H1 (cell line): ENCODE data around the gene DHRS13. TPM values are rescaled to one million over a fixed set of nuclear protein-coding genes. Genes with fewer than 3 reads are reported as not detected.

Experiments used
- BCL11A ChIP-seq, 2 experiments: IDR thresholded peaks; one replicate each; pipeline ENCODE4 v1.6.1; 2011; ENCODE audit warnings: low read depth in 2 of 2, low read length in 2 of 2, mild to moderate bottlenecking in 2 of 2
- EP300 ChIP-seq, 2 experiments: IDR thresholded peaks; 1 replicate in 1 of 2; 2 replicates in 1 of 2; pipeline ENCODE4 v1.6.1; 2011 to 2012; ENCODE audit warnings: low read depth in 2 of 2, low read length in 2 of 2, mild to moderate bottlenecking in 2 of 2, borderline replicate concordance in 1 of 2, inconsistent platforms in 1 of 2, moderate library complexity in 1 of 2
- SIN3A ChIP-seq, 2 experiments: IDR thresholded peaks in 1 of 2; conservative IDR thresholded peaks in 1 of 2; 2 replicates each; pipeline ENCODE4 v1.6.1; 2011 to 2012; ENCODE audit warnings: low read length in 2 of 2, improper control_type of control experiment in 1 of 2, low read depth in 1 of 2, mild to moderate bottlenecking in 1 of 2
- YY1 ChIP-seq: IDR thresholded peaks from 2 replicates; pipeline ENCODE4 v1.6.1; 2011; ENCODE audit warnings: low read depth, mild to moderate bottlenecking, low read length
- polyA plus RNA-seq, 7 experiments: library from polyadenylated mRNA; depleted of rRNA in 3 of 7; stranded (reverse) in 5 of 7; unstranded in 2 of 7; fragments of >200 nt in 5 of 7; fragments of 200-250 nt in 2 of 7; gene quantifications; 1 replicate in 5 of 7; 2 replicates in 1 of 7; 4 replicates in 1 of 7; pipeline versions ENCODE4 v1.2.1 to v1.2.3, GENCODE V29; 2011 to 2013; ENCODE audit warnings: missing spikeins in 2 of 7, mixed read lengths in 2 of 7
- total RNA-seq: library from RNA; stranded (reverse); fragmentation: NEBNext Ultra II Directional; extraction: Animal tissue kit (Norgen Biotek cat#: 25700); gene quantifications from 2 replicates; pipeline ENCODE4 v1.2.1, GENCODE V29; 2021
- TF ChIP-seq, protein P1 (sequence below): IDR thresholded peaks from 2 replicates; pipeline ENCODE4 v1.6.1; 2011; ENCODE audit warnings: low read depth, mild to moderate bottlenecking, low read length; ENCODE audit not compliant: insufficient read depth
- TF ChIP-seq, protein P2 (sequence below): fragments of 300-600 bp; sonication (generic); IDR thresholded peaks from 2 replicates; pipeline ENCODE4 v1.7.1; 2012; ENCODE audit warnings: low read length, moderate library complexity, mild to moderate bottlenecking, inconsistent platforms; ENCODE audit not compliant: insufficient replicate concordance

The DHRS13 gene
- total and polyA plus RNA-seq, 2 of the 8 experiments (the other 6 are each of a cell fraction or from before 2014, with no cell fraction given): 23.7 to 30.0 TPM

DNA sequence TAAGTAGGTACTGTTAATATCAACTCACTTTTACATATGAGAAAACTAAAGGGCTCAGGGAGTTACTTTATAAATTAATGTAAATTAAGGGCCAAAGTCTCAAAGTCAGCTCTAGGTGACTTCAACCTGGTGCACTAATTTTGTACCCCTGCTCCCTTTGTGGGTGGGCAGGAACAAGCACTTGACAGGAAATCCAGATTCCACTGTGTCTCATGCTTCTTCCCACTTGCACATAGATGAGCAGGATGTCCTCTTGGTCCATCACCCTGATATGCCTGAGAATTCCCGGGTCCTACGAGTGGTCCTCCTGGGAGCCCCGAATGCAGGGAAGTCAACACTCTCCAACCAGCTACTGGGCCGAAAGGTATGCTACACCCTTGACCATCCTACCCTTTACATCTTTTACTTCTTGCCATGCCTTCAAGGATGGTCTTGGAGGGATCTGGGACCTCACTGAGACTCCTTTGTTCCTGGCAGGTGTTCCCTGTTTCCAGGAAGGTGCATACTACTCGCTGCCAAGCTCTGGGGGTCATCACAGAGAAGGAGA, 46.8 kb downstream of the DHRS13 start (continued):
- TF ChIP-seq EP300 (IDR thresholded peaks at IDR 0.05; ENCODE audit: borderline replicate concordance in 1 of 2, low read depth in 2 of 2, low read length in 2 of 2): no peak
- TF ChIP-seq SIN3A (conservative IDR thresholded peaks at IDR 0.05 in 1 of 2, IDR thresholded peaks at IDR 0.05 in 1 of 2; ENCODE audit: low read depth in 1 of 2, low read length in 2 of 2): no peak
- TF ChIP-seq, protein P1, sequence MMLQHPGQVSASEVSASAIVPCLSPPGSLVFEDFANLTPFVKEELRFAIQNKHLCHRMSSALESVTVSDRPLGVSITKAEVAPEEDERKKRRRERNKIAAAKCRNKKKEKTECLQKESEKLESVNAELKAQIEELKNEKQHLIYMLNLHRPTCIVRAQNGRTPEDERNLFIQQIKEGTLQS: no peak
- TF ChIP-seq, protein P2, sequence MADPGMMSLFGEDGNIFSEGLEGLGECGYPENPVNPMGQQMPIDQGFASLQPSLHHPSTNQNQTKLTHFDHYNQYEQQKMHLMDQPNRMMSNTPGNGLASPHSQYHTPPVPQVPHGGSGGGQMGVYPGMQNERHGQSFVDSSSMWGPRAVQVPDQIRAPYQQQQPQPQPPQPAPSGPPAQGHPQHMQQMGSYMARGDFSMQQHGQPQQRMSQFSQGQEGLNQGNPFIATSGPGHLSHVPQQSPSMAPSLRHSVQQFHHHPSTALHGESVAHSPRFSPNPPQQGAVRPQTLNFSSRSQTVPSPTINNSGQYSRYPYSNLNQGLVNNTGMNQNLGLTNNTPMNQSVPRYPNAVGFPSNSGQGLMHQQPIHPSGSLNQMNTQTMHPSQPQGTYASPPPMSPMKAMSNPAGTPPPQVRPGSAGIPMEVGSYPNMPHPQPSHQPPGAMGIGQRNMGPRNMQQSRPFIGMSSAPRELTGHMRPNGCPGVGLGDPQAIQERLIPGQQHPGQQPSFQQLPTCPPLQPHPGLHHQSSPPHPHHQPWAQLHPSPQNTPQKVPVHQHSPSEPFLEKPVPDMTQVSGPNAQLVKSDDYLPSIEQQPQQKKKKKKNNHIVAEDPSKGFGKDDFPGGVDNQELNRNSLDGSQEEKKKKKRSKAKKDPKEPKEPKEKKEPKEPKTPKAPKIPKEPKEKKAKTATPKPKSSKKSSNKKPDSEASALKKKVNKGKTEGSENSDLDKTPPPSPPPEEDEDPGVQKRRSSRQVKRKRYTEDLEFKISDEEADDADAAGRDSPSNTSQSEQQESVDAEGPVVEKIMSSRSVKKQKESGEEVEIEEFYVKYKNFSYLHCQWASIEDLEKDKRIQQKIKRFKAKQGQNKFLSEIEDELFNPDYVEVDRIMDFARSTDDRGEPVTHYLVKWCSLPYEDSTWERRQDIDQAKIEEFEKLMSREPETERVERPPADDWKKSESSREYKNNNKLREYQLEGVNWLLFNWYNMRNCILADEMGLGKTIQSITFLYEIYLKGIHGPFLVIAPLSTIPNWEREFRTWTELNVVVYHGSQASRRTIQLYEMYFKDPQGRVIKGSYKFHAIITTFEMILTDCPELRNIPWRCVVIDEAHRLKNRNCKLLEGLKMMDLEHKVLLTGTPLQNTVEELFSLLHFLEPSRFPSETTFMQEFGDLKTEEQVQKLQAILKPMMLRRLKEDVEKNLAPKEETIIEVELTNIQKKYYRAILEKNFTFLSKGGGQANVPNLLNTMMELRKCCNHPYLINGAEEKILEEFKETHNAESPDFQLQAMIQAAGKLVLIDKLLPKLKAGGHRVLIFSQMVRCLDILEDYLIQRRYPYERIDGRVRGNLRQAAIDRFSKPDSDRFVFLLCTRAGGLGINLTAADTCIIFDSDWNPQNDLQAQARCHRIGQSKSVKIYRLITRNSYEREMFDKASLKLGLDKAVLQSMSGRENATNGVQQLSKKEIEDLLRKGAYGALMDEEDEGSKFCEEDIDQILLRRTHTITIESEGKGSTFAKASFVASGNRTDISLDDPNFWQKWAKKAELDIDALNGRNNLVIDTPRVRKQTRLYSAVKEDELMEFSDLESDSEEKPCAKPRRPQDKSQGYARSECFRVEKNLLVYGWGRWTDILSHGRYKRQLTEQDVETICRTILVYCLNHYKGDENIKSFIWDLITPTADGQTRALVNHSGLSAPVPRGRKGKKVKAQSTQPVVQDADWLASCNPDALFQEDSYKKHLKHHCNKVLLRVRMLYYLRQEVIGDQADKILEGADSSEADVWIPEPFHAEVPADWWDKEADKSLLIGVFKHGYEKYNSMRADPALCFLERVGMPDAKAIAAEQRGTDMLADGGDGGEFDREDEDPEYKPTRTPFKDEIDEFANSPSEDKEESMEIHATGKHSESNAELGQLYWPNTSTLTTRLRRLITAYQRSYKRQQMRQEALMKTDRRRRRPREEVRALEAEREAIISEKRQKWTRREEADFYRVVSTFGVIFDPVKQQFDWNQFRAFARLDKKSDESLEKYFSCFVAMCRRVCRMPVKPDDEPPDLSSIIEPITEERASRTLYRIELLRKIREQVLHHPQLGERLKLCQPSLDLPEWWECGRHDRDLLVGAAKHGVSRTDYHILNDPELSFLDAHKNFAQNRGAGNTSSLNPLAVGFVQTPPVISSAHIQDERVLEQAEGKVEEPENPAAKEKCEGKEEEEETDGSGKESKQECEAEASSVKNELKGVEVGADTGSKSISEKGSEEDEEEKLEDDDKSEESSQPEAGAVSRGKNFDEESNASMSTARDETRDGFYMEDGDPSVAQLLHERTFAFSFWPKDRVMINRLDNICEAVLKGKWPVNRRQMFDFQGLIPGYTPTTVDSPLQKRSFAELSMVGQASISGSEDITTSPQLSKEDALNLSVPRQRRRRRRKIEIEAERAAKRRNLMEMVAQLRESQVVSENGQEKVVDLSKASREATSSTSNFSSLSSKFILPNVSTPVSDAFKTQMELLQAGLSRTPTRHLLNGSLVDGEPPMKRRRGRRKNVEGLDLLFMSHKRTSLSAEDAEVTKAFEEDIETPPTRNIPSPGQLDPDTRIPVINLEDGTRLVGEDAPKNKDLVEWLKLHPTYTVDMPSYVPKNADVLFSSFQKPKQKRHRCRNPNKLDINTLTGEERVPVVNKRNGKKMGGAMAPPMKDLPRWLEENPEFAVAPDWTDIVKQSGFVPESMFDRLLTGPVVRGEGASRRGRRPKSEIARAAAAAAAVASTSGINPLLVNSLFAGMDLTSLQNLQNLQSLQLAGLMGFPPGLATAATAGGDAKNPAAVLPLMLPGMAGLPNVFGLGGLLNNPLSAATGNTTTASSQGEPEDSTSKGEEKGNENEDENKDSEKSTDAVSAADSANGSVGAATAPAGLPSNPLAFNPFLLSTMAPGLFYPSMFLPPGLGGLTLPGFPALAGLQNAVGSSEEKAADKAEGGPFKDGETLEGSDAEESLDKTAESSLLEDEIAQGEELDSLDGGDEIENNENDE: no peak
- no peak for TF ChIP-seq YY1
- no peak for TF ChIP-seq BCL11A (IDR thresholded peaks at IDR 0.05; ENCODE audit: low read depth in 2 of 2, low read length in 2 of 2)
